ENCODE results near the gene AFP.

DNA sequence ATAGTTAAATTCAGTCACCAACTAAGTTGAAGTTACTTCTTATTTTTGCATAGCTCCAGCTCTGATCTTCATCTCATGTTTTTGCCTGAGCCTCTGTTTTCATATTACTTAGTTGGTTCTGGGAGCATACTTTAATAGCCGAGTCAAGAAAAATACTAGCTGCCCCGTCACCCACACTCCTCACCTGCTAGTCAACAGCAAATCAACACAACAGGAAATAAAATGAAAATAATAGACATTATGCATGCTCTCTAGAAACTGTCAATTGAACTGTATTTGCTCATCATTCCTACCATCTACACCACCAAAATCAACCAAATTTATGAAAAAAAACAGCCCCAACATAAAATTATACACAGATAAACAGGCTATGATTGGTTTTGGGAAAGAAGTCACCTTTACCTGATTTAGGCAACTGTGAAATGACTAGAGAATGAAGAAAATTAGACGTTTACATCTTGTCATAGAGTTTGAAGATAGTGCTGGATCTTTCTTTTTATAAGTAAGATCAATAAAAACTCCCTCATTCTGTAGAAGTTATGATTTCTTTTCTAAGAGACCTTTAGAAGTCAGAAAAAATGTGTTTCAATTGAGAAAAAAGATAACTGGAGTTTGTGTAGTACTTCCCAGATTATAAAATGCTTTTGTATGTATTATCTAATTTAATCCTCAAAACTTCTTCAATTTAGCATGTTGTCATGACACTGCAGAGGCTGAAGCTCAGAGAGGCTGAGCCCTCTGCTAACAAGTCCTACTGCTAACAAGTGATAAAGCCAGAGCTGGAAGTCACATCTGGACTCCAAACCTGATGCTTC, 24.9 kb upstream of the AFP start:
- no peak for TF ChIP-seq POLR2A (IDR thresholded peaks at IDR 0.05)
- TF ChIP-seq, protein P1, sequence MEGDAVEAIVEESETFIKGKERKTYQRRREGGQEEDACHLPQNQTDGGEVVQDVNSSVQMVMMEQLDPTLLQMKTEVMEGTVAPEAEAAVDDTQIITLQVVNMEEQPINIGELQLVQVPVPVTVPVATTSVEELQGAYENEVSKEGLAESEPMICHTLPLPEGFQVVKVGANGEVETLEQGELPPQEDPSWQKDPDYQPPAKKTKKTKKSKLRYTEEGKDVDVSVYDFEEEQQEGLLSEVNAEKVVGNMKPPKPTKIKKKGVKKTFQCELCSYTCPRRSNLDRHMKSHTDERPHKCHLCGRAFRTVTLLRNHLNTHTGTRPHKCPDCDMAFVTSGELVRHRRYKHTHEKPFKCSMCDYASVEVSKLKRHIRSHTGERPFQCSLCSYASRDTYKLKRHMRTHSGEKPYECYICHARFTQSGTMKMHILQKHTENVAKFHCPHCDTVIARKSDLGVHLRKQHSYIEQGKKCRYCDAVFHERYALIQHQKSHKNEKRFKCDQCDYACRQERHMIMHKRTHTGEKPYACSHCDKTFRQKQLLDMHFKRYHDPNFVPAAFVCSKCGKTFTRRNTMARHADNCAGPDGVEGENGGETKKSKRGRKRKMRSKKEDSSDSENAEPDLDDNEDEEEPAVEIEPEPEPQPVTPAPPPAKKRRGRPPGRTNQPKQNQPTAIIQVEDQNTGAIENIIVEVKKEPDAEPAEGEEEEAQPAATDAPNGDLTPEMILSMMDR (IDR thresholded peaks at IDR 0.05), result no peak
